PFSK-1 (cell line): ENCODE results near the gene TBXAS1.

Experiments
- FOXP2 ChIP-seq: optimal IDR thresholded peaks from 2 replicates; pipeline ENCODE3; 2011; ENCODE audit warnings: borderline replicate concordance, control low read depth, inconsistent platforms; ENCODE audit not compliant: insufficient read depth; ENCODE audit errors: extremely low read length, extremely low read depth
- POLR2AphosphoS5 ChIP-seq: IDR thresholded peaks from 2 replicates; pipeline ENCODE4 v1.6.1; 2012; ENCODE audit warnings: low read depth, mild to moderate bottlenecking, control low read depth, low read length, moderate library complexity
- REST ChIP-seq, 2 experiments: IDR thresholded peaks; 2 replicates each; pipeline versions ENCODE4 v1.6.1 to v1.8.0; 2011 to 2012; ENCODE audit warnings: low read depth in 2 of 2, low read length in 2 of 2, control low read depth in 1 of 2, inconsistent platforms in 1 of 2, mild to moderate bottlenecking in 1 of 2, moderate library complexity in 1 of 2; ENCODE audit not compliant: insufficient read depth in 1 of 2
- SIN3A ChIP-seq: IDR thresholded peaks from 2 replicates; pipeline ENCODE4 v1.6.1; 2012; ENCODE audit warnings: mild to moderate bottlenecking, low read length, moderate library complexity, borderline replicate concordance; ENCODE audit not compliant: insufficient read depth
- TAF1 ChIP-seq: IDR thresholded peaks from 2 replicates; pipeline ENCODE4 v1.6.1; 2012; ENCODE audit warnings: low read length, control low read depth, borderline replicate concordance; ENCODE audit not compliant: insufficient read depth

Gene TBXAS1

GRCh38 chr7:139808427-139808826 is 20.6 kb upstream of the TBXAS1 start:
- no peak for TF ChIP-seq REST (IDR thresholded peaks at IDR 0.05; ENCODE audit: insufficient read depth in 1 of 2, low read depth in 2 of 2, low read length in 2 of 2)
- no peak for TF ChIP-seq POLR2AphosphoS5
- TF ChIP-seq SIN3A = no peak
- TF ChIP-seq TAF1 = no peak
- no peak for TF ChIP-seq FOXP2

GRCh38 chr7:139808846-139809442 is 20.1 kb upstream of the TBXAS1 start:
- no peak for TF ChIP-seq REST (IDR thresholded peaks at IDR 0.05; ENCODE audit: insufficient read depth in 1 of 2, low read depth in 2 of 2, low read length in 2 of 2)
- TF ChIP-seq FOXP2 = no peak
- no peak for TF ChIP-seq POLR2AphosphoS5
- no peak for TF ChIP-seq TAF1
- TF ChIP-seq SIN3A = no peak

- TF ChIP-seq FOXP2 (no peak), TAF1 (no peak), SIN3A (no peak), POLR2AphosphoS5 (no peak), REST (IDR thresholded peaks at IDR 0.05; ENCODE audit: insufficient read depth in 1 of 2, low read depth in 2 of 2, low read length in 2 of 2) (no peak)
Observed at GRCh38 chr7:139811066-139811465, 18.0 kb upstream of the TBXAS1 start.

GRCh38 chr7:139813151-139813550 is 15.9 kb upstream of the TBXAS1 start:
- TF ChIP-seq POLR2AphosphoS5 = no peak
- no peak for TF ChIP-seq SIN3A
- TF ChIP-seq TAF1 = no peak
- TF ChIP-seq REST (IDR thresholded peaks at IDR 0.05; ENCODE audit: insufficient read depth in 1 of 2, low read depth in 2 of 2, low read length in 2 of 2) = no peak
- TF ChIP-seq FOXP2 = no peak

- TF ChIP-seq POLR2AphosphoS5 (no peak), SIN3A (no peak), TAF1 (no peak), FOXP2 (no peak), REST (IDR thresholded peaks at IDR 0.05; ENCODE audit: insufficient read depth in 1 of 2, low read depth in 2 of 2, low read length in 2 of 2) (no peak)
Observed at GRCh38 chr7:139813689-139814088, 15.4 kb upstream of the TBXAS1 start.
